HG03097 (cell line): ENCODE measurements around the gene FBXL14.

Experiments
- ATAC-seq: cut with Tn5 transposase; IDR thresholded peaks from one replicate; pipeline ENCODE4 v1.9.1; 2021; ENCODE audit not compliant: unreplicated experiment, low FRiP score

Gene FBXL14, protein sequence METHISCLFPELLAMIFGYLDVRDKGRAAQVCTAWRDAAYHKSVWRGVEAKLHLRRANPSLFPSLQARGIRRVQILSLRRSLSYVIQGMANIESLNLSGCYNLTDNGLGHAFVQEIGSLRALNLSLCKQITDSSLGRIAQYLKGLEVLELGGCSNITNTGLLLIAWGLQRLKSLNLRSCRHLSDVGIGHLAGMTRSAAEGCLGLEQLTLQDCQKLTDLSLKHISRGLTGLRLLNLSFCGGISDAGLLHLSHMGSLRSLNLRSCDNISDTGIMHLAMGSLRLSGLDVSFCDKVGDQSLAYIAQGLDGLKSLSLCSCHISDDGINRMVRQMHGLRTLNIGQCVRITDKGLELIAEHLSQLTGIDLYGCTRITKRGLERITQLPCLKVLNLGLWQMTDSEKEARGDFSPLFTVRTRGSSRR

DNA sequence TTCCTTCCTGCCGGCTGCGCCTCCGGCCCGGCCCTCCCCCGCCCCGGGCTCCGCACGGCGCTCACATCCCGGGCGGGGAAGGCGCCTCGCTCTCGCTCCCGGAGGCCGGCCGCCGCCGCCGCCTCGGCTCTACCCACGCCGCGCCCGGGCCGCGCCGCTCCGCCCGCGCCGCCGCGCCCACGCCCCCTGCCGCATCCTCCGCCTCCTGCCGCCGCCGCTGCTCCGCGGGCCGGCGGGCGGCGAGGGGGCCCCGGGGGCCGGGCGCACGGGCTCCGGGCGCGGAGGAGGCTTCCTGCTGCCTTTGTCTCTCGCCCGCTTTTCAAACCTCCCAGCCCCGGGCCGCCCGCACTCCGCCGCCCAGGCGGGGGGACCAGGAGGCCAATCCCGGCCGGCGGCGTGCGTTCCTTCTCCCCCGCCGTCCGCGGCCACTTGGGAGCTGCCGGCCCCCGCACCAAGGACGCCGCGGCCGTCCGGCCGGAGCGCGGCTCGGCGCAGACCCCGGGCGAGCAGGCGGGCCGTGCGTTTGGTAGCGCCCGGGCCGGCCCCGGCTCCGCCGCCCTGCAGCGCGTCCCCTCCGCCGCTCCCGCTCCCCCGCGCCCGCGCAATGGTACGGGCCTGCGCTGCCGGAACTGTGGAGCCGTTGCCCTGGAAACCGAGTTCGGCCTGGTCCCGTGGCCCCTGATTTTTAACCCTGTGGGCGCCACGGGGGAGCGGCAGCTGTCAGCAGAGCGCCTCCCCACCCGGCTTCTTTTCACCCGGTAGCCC is at the start of gene FBXL14:
Gene FBXL14, minus strand, starts transcription at position 321 of the 765 bp plus-strand sequence. CDS start 515 bp downstream, outside the sequence.
- ATAC-seq: peak; percentile 50

- no peak for ATAC-seq
These were observed 49.6 kb upstream of the FBXL14 start for GRCh38 chr12:1643905-1644533.

- ATAC-seq: no peak
These were observed 48.7 kb upstream of the FBXL14 start for GRCh38 chr12:1643043-1643442.

- no peak for ATAC-seq
These were observed 48.1 kb upstream of the FBXL14 start for GRCh38 chr12:1642513-1642912.

- ATAC-seq: no peak
These were observed 46.2 kb upstream of the FBXL14 start for GRCh38 chr12:1640328-1641234.

- ATAC-seq: no peak
These were observed 45.2 kb upstream of the FBXL14 start for GRCh38 chr12:1639538-1639937.

- no peak for ATAC-seq
These were observed 43.8 kb upstream of the FBXL14 start for GRCh38 chr12:1638203-1638602.

DNA sequence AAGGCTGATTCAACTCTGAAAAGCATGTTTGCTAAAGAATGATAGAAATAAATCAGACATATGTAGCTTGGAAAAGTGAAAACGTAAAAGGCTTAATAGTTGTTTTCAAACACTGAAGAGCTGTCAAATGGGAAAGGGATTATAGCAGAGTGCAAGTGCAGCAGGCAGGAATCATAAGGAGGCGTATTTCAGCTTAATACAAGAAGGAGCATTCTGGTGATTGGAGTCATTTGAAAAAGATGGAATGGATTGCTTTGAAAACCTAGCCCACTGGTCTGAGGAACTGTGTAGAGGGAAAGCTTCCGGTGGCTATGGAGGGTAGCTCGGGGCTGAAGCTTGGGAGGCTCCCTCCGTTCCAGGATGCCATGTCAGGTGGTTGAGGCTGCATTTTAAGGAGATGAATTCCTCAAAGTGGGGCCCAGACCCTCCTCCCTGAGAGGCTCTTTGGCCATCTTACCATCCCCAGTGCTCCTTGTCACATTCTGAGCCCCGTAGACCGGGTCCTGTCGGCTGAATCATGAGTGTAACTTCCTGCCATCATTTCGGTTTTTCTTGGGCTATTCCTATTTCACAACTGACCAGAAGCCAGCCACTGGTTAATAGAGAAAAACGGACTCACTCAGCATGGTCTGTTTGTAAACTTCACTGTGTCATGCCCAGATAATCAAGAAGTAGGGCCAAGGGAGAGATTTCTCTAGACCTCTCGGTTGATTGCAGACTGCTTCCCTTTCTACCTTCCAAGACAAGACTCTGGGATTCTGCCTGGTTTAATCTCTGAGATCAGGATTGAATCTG is 41.1 kb upstream of the FBXL14 start:
- no peak for ATAC-seq

DNA sequence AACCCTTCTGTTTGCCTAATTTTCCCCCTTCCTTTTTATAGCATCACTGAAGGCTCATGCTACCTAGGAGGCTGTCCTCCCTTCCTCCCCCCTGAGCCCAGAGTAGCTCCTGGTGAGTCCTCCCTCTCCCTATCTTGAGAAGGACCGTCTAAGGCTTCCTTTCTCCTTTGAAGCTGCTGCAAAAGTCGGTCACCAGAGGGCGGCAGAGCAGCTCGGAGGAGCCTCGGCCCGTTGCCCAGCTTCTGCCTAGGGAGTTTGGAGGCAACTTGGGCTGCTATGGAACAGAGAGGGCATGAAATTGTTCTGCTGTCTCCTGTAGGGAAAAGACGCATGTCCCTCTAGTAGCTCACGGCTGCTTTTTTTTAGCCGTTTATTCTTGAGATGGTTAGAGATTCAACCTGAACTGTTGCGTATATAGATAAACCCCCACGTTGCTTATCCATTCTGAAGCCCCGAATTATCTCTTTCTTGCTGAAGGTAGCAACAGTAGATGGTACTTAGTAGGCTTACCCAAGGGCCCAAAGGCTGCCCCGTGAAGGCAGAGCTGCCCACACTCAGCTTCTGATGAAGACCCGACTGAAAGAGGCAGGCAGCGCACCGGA is 40.3 kb upstream of the FBXL14 start:
- no peak for ATAC-seq

GRCh38 chr12:1634149-1634548 is 39.8 kb upstream of the FBXL14 start:
- no peak for ATAC-seq

DNA sequence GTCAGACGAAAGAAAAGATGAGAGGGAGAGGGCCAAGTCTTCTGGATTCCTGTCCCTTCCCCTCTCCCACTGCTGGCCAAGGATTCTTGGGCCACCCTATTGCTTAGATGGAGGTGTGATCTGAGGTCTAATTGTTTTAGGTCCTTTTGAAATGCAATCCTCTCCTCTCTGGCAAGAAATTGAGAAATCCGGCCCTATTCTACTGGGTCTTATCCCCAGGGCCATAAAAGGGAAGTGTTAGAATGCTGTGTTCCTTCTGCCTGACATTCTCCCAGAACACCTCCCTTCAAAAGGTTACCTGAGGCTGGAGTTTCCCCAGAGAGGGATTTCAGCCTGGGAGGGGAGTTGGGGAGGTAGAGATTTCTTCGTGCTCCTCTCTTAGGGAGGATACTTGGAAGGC is 39.1 kb upstream of the FBXL14 start:
- ATAC-seq: no peak

DNA sequence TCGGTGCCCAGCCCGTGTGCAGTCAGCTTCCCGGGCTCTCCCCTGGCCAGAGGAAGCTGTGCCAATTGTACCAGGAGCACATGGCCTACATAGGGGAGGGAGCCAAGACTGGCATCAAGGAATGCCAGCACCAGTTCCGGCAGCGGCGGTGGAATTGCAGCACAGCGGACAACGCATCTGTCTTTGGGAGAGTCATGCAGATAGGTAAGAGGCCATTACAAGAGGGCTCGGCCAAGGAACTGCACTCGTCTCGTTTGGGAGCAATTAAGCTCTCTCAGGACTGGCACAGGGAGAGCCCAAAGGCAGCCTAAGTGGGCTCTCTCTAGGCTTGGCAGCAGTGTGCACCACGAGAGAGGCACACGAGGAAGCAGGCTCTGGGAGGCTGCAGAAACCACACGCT is 38.3 kb upstream of the FBXL14 start:
- no peak for ATAC-seq

GRCh38 chr12:1630827-1631591 is 36.6 kb upstream of the FBXL14 start:
- ATAC-seq: no peak

DNA sequence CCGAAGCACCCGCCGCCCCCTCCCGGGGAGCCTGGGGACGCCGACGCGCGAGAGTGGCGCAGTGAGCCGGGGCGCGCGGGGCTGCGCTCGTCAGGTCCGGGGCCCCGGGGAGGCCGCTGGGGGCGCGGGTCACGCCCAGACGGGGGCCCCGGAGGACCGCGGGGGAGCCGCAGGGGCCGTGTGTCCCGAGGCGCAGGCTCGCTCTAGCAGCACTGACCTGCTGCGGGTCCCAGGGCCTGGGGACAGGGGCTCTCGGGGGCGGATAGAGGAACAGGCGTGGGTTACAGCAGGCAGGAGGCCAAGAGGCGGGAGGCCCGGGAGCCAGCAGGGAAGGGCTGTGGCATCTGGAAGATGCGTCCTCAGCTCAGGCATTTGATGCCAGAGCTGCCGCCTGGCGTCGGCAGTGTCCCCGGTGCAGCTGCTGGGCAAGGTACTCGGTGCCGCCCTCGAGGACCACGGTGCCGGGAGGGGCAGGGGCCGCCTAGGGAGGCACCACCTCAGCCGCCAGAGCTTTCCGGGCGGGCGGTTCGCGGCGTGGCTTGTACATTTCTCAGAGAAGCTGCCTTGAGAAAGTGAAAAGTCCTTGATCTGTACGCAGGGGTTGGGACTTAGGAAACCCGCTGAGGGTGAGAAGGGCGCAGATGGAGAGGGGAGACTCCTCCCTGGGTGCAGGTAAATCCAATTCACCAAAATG is 35.9 kb upstream of the FBXL14 start:
- ATAC-seq: no peak

- no peak for ATAC-seq
These were observed 35.2 kb upstream of the FBXL14 start for GRCh38 chr12:1629338-1630132.

- ATAC-seq: no peak
These were observed 34.4 kb upstream of the FBXL14 start, which contains the start of gene WNT5B for GRCh38 chr12:1628666-1629337. WNT5B (plus strand) TSS chr12:1629231; CDS start chr12:1631355, 2,124 bp downstream.
